ENCODE results near the gene RADX. TPM values are rescaled to one million over a fixed set of nuclear protein-coding genes. Genes with fewer than 3 reads are reported as not detected.

RADX gene
- total and polyA plus RNA-seq, 10 donors = 2.7 to 19.4 (median 5.9) TPM

- Histone ChIP-seq H3K9me3 (no peaks in the 10 kb centered on the region), H3K36me3 (no peaks in the 10 kb centered on the region), H3K4me3 (no peak overlapping the region), H3K27me3 (replicated peaks in 1 of 7) (peaks cover 0 to 12% (median 0%) of the 10 kb centered on the region in 7 donors), H3K4me1 (no peaks in the 10 kb centered on the region), H3K27ac (no peak overlapping the region)
- WGBS, 5 donors = 71 to 94% (median 89%) methylated on average over 1 of the region's 1 CpG
- intact Hi-C loops (cut with DNase I; ENCODE audit: low total_unique reads) = no loop called here
- TF ChIP-seq CTCF (IDR thresholded peaks at IDR 0.05 in 8 of 11, conservative IDR thresholded peaks at IDR 0.05 in 3 of 11) (no peak), POLR2AphosphoS5 (IDR thresholded peaks at IDR 0.05) (no peak), POLR2A (IDR thresholded peaks at IDR 0.05) (no peak)
- DNase-seq = no peak
Observed at GRCh38 chrX:106716004-106716403, 104.2 kb downstream of the RADX start.

GRCh38 chrX:106716463-106716862 is 104.7 kb downstream of the RADX start:
- intact Hi-C loops (cut with DNase I; ENCODE audit: low total_unique reads) = no loop called here
- 26 to 67% (median 32%) methylated on average over 1 of the region's 1 CpG for WGBS, 5 donors
- no peak for TF ChIP-seq POLR2A (IDR thresholded peaks at IDR 0.05)
- Histone ChIP-seq H3K4me1 (no peaks in the 10 kb centered on the region), H3K36me3 (no peaks in the 10 kb centered on the region), H3K27ac (no peak overlapping the region), H3K27me3 (replicated peaks in 1 of 7) (peaks cover 0 to 10% (median 0%) of the 10 kb centered on the region in 7 donors), H3K4me3 (no peak overlapping the region), H3K9me3 (no peaks in the 10 kb centered on the region)
- DNase-seq = no peak

DNA sequence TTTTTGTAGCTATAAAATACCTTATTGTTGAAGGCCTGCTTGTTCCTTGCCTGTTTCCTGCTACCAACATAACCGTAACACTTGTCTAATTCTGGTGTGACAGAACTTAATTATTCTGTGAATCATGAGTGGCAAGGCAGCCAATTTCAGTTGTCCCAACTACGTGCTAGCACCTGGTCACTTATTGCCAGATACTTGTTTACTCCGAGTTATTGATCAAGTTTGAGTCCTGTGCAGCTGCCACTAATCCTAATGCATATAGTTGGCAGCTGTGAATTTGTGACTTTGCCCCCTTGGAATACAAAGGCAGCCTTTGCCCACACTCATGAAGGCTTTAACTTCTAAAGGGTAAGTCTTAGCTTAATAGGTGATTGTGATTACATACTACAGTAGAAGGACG is 106.9 kb downstream of the RADX start:
- intact Hi-C loops (cut with DNase I; ENCODE audit: low total_unique reads) = no loop called here
- Histone ChIP-seq H3K27ac (no peak overlapping the region), H3K27me3 (replicated peaks in 1 of 7) (peaks cover 0 to 6% (median 0%) of the 10 kb centered on the region in 7 donors), H3K36me3 (no peaks in the 10 kb centered on the region), H3K4me1 (no peaks in the 10 kb centered on the region), H3K9me3 (no peaks in the 10 kb centered on the region), H3K4me3 (no peak overlapping the region)
- TF ChIP-seq POLR2AphosphoS5 (IDR thresholded peaks at IDR 0.05) (no peak), POLR2A (IDR thresholded peaks at IDR 0.05) (no peak), CTCF (IDR thresholded peaks at IDR 0.05 in 8 of 11, conservative IDR thresholded peaks at IDR 0.05 in 3 of 11) (no peak)
- no peak for DNase-seq
- 59 to 95% (median 69%) methylated on average over 4 of the region's 4 CpGs for WGBS, 5 donors

- H3K27ac ChIP-seq = no peak overlapping the region
- no peaks in the 10 kb centered on the region for H3K36me3 ChIP-seq
- 5 to 29% (median 6%) methylated on average over 8 of the region's 8 CpGs for WGBS, 5 donors
- H3K4me1 ChIP-seq = peaks cover 0 to 6% (median 0%) of the 10 kb centered on the region in 6 donors
- intact Hi-C loops (cut with DNase I; ENCODE audit: low total_unique reads) = no loop called here
- peak overlapping the region in 4 of 8 donors; percentile 25 to 65 (median 38) for H3K4me3 ChIP-seq
- H3K27me3 ChIP-seq (replicated peaks in 1 of 7) = peaks cover 0 to 38% (median 17%) of the 10 kb centered on the region in 7 donors
- TF ChIP-seq POLR2AphosphoS5 (IDR thresholded peaks at IDR 0.05) (no peak), POLR2A (IDR thresholded peaks at IDR 0.05) (no peak), CTCF (IDR thresholded peaks at IDR 0.05 in 8 of 11, conservative IDR thresholded peaks at IDR 0.05 in 3 of 11) (no peak)
- DNase-seq = no peak
- H3K9me3 ChIP-seq = no peaks in the 10 kb centered on the region
Observed at GRCh38 chrX:106725931-106726330, 114.2 kb downstream of the RADX start.

Data from spleen (tissue), 11 donors.